Neural cell (in vitro differentiated cells): ENCODE measurements around the gene P4HA2.

Source experiments
- CTCF ChIP-seq: fragments of 450-650 bp; IDR thresholded peaks from 2 replicates; pipeline ENCODE4 v1.5.1; 2014; ENCODE audit warnings: antibody characterized with exemption, mild to moderate bottlenecking, moderate library complexity; ENCODE audit not compliant: poor library complexity, severe bottlenecking
- RAD21 ChIP-seq: fragments of 450-650 bp; conservative IDR thresholded peaks from 2 replicates; pipeline ENCODE4 v1.6.1; 2014; ENCODE audit warnings: antibody characterized with exemption, mild to moderate bottlenecking, moderate library complexity
- REST ChIP-seq: IDR thresholded peaks from 2 replicates; pipeline ENCODE4 v1.6.1; 2012; ENCODE audit warnings: borderline replicate concordance

GRCh38 chr5:132202711-132203463, 24.8 kb downstream of the P4HA2 start:
- no peak for TF ChIP-seq CTCF
- TF ChIP-seq RAD21 = no peak
- TF ChIP-seq REST = no peak
